Mammary epithelial cell (primary cell): ENCODE results near the gene SNRK.

Experiments
- EZH2 ChIP-seq: IDR thresholded peaks from 2 replicates; pipeline ENCODE4 v1.6.1; 2012; ENCODE audit warnings: low read length, inconsistent platforms, borderline replicate concordance
- TF ChIP-seq, protein P1 (sequence below), 2 donors: IDR thresholded peaks in 1 of 2; conservative IDR thresholded peaks in 1 of 2; 2 replicates each; pipeline ENCODE4 v1.5.1; 2011 to 2012; ENCODE audit warnings: inconsistent platforms in 2 of 2, low read length in 2 of 2, mild to moderate bottlenecking in 2 of 2, control low read depth in 1 of 2, low read depth in 1 of 2; ENCODE audit not compliant: insufficient read depth in 1 of 2; ENCODE audit errors: extremely low read depth in 1 of 2

DNA sequence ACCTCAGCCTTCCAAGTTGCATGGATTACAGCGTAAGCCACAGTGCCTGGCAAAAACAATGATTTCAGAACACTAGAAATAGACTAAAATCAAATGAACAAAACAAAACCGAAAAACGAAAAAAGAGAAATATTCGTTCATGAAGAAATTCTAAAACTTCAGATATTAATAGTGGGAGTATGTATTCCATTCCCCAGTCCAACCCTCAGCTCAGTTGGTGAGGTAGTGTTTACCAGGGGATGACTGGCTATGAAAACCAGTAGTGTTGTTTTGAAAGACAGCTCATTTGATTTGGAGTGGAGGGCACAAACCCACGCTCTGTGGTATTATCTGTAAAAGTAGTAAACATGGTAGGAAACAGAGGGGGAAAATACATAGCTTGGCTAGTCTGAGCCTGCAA lies 6.8 kb upstream of the SNRK start:
- no peak for TF ChIP-seq EZH2
- TF ChIP-seq, protein P1, sequence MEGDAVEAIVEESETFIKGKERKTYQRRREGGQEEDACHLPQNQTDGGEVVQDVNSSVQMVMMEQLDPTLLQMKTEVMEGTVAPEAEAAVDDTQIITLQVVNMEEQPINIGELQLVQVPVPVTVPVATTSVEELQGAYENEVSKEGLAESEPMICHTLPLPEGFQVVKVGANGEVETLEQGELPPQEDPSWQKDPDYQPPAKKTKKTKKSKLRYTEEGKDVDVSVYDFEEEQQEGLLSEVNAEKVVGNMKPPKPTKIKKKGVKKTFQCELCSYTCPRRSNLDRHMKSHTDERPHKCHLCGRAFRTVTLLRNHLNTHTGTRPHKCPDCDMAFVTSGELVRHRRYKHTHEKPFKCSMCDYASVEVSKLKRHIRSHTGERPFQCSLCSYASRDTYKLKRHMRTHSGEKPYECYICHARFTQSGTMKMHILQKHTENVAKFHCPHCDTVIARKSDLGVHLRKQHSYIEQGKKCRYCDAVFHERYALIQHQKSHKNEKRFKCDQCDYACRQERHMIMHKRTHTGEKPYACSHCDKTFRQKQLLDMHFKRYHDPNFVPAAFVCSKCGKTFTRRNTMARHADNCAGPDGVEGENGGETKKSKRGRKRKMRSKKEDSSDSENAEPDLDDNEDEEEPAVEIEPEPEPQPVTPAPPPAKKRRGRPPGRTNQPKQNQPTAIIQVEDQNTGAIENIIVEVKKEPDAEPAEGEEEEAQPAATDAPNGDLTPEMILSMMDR (conservative IDR thresholded peaks at IDR 0.05 in 1 of 2, IDR thresholded peaks at IDR 0.05 in 1 of 2; ENCODE audit: extremely low read depth in 1 of 2, insufficient read depth in 1 of 2, low read depth in 1 of 2, low read length in 2 of 2): no peak
